Stimulated activated CD4-positive, alpha-beta T cell treated with anti-CD3 and anti-CD28 coated beads, Interleukin-2, amount 100 ng/mL, for 4 hours (primary cell): ENCODE results near the gene MT1M.
"Not testable (repeated sequence)": the region's sequence is repeated elsewhere in the genome, so short reads cannot be mapped to it uniquely, and the experiment has no call there.

Experiments
- DNase-seq: peaks from one replicate; pipeline ENCODE4 v3.0.0-alpha.2; 2020; ENCODE audit warnings: low read depth

Gene MT1M

GRCh38 chr16:56632156-56632847 is at the start of gene MT1M:
TSS of gene MT1M (plus strand) at chr16:56632659. CDS start at chr16:56632732, 73 bp downstream.
- DNase-seq = no peak

GRCh38 chr16:56582911-56583310 is 49.5 kb upstream of the MT1M start:
- not testable (repeated sequence) for DNase-seq

- DNase-seq = no peak
Measured at GRCh38 chr16:56583351-56584168, 48.9 kb upstream of the MT1M start.

- DNase-seq = no peak
Measured at GRCh38 chr16:56584276-56584675, 48.2 kb upstream of the MT1M start.

- no peak for DNase-seq
Measured at GRCh38 chr16:56588781-56589140, 43.7 kb upstream of the MT1M start.

GRCh38 chr16:56589141-56590039 is 43.1 kb upstream of the MT1M start, which contains the start of gene MT3:
TSS of gene MT3 (plus strand) at chr16:56589528. CDS start at chr16:56589591, 63 bp downstream.
- DNase-seq = peak; percentile 19

GRCh38 chr16:56591377-56592060 is 40.9 kb upstream of the MT1M start:
- DNase-seq = no peak

- no peak for DNase-seq
Measured at GRCh38 chr16:56593573-56594291, 38.7 kb upstream of the MT1M start.

- DNase-seq = no peak
Measured at GRCh38 chr16:56594292-56594619, 38.2 kb upstream of the MT1M start.

- no peak for DNase-seq
Measured at GRCh38 chr16:56600398-56600999, 32.0 kb upstream of the MT1M start.

- DNase-seq = no peak
Measured at GRCh38 chr16:56601325-56601724, 31.1 kb upstream of the MT1M start.

GRCh38 chr16:56603589-56603988 is 28.9 kb upstream of the MT1M start:
- no peak for DNase-seq

- no peak for DNase-seq
Measured at GRCh38 chr16:56604966-56605365, 27.5 kb upstream of the MT1M start.

- no peak for DNase-seq
Measured at GRCh38 chr16:56605475-56605874, 27.0 kb upstream of the MT1M start.

- no peak for DNase-seq
Measured at GRCh38 chr16:56606071-56606475, 26.4 kb upstream of the MT1M start.

GRCh38 chr16:56606476-56607108 is 25.9 kb upstream of the MT1M start:
- no peak for DNase-seq

GRCh38 chr16:56607109-56607618 is 25.3 kb upstream of the MT1M start:
- no peak for DNase-seq

- no peak for DNase-seq
Measured at GRCh38 chr16:56607675-56608042, 24.8 kb upstream of the MT1M start.

GRCh38 chr16:56608043-56608875 is 24.2 kb upstream of the MT1M start, which contains the start of gene MT2A:
TSS of gene MT2A (plus strand) at chr16:56608584. CDS start at chr16:56608656, 72 bp downstream.
- peak; percentile 83 for DNase-seq
